Inferior parietal cortex (tissue), 1 donor: ENCODE data around the gene PRDM16.
A peak's percentile ranks its signal among the peaks of the same experiment; 100 is the strongest.

Experiments
- DNase-seq: peaks from one replicate; pipeline ENCODE4 v3.0.0-alpha.2; 2016; ENCODE audit errors: extremely low spot score

PRDM16 gene

DNA sequence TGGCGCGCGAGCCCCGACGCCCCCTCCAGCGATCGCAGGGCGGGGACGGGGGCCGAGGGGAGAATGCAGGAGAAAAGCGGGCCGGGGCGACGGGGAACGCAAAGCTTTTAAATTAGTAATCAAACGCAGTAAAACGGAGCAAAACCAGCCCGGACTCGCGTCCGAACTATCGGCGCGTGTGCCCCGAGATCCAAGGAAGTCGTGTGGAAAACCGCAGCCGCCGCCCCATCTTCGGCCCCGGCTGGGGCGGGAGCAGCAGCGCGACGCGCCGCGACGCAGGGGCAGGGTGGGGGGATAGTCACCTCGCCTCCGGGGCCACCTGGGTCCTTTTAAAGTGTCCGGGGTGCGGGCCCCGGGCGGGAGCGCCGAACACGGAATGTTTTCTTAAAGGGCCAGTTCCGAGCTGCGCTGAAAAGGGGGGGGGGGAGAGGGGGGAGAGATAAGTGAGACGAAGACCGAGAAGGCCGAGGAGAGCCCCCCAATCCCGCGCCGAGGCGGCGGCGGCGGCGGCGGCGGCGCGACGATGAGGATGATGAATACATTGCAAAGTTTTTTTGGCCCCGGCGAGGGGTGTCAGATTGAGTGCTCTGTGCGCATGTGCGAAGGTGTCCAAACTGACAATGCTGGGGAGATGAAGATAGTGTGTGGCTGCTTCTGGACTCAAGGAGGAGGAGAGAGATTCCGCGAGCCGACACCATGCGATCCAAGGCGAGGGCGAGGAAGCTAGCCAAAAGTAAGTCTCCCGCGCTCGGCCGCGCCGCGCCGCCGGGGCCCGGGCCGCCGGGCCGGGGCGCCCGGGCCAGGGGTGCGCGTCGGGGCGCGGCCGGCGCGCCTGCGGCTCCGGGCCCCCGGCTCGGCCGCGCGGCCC, at the start of gene PRDM16:
TSS of gene PRDM16 (plus strand) at position 640 of the 868 bp plus-strand sequence. CDS start at position 697, 57 bp downstream.
- no peak for DNase-seq

DNA sequence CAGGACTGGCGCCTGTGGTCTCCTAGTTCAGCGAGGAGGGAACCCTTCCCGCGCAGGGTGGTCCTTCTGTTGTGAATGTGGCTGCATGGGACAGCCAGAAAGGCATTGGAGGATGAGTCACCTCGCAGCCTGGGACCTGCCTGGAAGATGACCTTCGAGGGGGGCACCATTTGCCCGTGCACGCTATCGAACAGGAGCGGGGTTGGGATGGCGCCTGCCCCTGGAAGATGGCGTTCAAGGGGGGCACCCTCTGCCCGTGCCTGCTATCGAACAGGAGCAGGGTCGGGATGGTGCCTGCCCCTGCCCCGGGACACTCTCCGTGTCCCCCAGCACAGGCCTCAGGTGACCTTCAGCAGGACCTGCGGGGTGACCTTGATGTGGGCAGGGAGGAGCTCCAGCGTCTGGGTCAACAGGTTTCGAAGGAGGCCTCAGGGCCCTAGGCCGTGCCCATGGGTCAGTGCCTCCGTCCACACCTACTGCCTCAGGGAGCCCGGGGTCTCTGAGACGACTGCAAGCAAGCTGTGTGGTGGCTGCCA, 49.4 kb upstream of the PRDM16 start:
- no peak for DNase-seq

DNA sequence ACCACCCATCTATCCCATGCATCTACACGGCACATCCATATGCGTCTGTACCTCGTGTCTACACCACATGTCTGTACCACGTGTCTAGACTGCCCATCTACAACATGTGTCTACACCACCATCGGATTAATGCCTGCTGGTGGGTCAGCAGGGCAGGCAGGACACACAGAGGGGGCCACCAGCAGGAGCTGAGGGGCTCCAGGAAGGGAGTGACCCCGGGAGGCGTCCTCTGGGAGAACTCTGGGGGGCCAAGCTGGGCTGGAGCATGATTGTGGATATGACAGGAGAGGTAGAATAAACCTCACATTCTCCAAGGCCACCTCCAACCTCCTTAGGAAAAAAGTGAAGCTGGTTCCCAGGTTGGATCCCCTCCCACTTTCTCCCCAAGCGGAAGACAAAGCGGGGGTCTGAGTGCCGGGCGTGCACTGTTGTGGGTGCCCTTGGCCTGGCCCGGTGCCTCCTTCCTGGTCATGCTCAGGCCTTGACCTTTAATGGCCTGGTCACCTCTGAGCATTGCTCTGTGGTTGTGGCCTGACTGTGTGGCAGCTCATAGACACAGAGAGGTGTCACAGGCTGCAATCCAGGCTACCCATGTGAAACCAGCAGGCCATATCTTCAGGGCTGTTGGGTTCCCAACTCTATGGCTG, 48.6 kb upstream of the PRDM16 start:
- no peak for DNase-seq

DNA sequence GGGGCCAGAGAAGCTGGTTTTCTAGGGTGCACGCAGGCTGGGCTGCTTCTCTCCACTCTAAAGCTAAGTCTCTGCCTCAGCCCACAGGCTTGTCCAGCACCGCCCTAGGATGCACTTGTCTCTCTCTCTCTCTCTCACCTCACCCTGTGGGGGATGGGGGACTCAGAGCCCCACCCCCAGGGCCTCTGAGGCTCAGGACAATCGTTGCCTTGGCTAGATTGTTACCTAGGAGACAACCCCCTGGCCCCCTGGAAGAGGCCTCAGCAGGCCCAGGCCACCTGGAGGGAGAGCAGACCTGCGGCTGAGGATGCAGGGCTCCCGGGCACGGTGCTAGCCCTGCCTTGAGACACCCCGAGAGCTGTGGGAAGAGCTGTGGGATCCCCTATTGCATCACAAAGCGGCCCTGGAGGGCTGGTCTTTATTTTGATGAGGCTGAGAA, 47.8 kb upstream of the PRDM16 start, which contains the start of gene ACTRT2:
TSS of gene ACTRT2 (plus strand) at position 235 of the 439 bp plus-strand sequence. CDS start 220 bp downstream, outside the sequence.
- no peak for DNase-seq

DNA sequence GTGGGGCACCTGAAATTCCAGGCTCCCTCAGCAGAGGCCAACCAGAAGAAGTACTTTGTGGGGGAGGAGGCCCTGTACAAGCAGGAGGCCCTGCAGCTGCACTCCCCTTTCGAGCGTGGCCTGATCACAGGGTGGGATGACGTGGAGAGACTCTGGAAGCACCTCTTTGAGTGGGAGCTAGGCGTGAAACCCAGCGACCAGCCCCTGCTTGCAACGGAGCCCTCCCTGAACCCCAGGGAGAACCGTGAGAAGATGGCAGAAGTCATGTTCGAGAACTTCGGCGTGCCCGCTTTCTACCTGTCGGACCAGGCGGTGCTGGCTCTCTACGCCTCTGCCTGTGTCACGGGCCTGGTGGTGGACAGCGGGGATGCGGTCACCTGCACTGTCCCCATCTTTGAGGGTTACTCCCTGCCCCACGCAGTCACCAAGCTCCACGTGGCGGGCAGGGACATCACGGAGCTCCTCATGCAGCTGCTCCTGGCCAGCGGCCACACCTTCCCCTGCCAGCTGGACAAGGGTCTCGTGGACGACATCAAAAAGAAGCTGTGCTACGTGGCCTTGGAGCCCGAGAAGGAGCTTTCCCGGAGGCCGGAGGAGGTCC, 47.1 kb upstream of the PRDM16 start:
- DNase-seq = no peak

DNA sequence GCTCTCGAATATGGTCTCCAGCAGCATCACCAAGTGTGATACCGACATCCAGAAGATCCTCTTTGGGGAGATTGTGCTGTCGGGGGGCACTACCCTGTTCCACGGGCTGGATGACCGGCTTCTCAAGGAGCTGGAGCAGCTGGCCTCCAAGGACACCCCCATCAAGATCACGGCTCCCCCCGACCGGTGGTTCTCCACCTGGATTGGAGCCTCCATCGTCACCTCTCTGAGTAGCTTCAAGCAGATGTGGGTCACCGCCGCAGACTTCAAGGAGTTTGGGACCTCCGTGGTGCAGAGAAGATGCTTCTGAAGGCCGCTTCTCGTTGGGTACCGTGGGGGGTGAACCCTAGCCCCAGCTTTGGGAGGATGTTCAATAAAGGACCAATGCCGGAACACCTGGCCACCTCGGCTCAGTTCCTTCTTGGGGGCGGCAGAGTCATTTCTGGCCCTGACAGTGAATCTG, 46.5 kb upstream of the PRDM16 start:
- DNase-seq = no peak

DNA sequence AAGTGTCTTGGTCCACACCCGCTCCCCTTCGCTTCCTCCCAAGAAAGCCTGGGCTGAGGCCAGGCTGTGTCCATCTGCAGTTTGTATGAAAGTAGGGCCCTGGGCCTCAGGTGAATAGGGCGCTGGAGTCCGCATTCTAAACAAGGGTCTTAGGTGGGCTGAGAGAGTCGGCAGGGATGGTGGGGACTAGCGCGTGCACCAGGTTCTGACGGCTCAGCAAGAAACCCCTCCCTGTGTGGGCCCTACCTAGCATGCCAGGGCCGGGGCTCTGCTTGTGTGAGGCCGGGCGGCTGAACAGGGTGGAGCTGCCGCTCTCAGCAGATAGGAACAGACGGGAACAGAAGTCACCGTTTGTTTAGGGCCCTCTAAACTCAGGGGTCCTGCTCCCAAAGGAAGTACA, 46.0 kb upstream of the PRDM16 start:
- DNase-seq = no peak

DNA sequence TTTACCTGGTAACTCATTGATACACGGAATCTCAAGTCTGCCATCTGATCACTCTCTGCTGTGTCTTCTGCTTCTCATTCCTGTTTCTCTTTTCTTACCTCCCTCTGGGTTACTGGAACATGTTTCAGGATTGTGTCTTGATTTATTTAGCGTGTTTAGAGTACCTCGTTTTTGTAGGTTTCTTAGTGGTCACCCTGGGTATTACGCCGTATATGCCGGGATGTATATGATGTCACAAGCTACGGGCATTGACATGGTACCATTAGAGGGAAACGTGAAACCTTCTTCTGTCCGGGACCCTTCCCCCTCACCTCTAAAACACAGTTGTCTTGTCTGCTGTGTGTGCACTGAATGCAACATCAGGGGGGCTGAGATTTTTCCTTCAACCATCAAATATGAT, 45.0 kb upstream of the PRDM16 start:
- no peak for DNase-seq

DNA sequence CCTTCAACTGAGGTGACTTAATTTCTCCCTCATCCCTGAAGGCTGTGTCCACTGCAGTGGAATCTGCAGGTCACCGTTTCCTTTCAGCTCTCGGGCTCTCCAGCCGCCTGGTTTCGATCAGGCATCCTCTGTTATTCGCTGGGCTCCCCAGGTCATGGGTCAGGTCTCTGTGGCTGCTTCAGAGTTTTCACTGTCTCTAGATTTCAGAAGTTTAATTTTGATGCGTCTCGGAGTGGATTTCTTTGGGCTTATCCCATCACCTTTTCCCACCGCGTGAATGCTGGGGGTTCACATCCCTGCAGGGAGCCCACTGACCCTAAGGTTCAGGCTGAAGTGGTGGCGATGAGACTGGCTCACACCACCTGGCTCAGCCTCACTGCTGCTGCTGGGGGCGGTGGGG, 44.4 kb upstream of the PRDM16 start:
- no peak for DNase-seq

DNA sequence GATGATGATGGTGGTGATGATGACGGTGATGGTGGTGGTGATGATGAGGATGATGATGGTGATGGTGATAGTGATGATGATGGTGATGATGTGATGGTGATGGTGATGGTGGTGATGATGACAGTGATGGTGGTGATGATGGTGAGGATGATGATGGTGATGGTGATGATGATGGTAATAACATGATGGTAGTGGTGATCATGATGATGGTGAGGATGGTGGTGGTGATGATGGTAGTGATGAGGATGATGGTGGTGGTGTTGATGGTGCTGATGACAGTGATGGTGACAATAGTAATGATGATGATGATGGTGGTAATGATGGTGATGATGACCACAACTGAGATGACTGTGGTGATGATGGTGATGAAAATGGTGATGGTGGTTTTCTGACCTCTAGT, 42.9 kb upstream of the PRDM16 start:
- DNase-seq = no peak

DNA sequence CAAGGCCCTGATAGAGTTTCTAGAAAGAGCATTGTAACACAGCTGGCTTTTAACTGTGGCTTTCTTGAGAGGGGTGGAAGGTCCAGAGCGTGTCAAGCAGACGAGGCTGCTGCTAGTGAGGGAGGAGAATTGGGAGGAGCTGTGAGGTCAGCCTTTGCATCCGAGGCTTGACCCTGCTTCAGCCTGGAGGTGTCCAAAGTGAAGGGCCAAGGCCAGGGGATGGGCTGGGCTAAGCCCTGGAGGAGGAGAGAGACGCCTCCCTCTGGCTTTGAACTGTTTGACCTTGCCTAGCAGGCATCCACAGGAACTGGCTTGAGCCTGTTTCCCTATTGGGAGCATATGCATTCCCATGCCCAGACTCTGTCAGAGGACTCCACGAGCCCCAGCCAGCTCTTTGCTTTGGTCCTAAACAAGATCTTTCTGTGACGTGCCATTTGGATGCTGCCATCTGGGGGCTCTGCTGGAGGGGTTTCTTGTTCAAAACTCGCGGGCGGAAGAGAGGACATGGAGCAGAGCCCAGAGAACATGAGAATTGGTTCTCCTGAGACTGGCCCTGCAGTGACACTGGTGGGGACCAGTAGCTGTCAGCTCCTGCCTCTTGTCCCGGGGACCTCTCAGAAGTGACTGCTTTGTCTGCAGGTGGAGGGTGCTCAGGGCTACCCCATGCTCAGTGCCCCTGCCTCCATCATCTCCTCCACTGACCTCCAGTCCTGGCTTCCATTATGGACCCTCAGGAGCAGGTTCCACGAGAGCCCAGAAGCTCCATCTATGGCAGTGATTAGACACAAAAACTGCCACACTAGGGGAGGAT, 42.2 kb upstream of the PRDM16 start:
- DNase-seq = no peak

DNA sequence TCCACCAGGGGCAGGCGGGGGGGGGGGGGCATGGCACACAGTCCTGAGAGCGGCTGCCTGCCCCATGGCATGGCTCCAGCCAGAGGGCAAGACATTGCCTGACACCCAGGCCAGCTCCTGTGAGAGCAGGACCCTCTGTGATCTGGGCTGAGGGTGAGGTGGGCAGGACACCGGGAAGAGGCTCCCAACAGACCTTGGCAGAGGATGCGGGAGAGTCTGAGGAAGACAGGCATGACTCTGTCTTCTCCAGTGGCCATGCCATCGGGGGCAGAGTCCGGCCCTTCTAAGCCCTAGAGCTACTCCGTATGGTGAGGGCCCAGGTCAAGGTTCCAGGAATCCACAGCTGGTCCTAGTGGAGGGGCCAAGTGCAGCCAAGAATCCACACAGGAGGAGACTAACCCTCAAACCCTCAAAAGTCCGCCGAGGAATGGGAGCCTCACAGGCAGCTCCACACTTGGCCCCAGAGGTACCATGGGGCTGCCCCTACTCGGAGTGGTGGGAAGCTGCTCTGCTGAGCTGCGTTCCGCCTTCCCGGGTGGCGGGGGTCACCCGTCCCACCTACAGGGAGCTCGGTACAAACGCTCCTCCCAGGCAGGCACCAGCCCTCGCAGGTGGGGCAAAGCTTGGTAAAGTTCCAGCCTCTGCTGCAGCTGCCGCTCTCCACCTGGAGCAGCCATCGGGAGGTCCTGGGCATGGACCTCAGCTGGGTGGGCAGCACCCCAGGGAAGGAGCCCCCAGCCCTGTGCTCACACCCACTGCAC, 41.2 kb upstream of the PRDM16 start:
- DNase-seq = no peak

DNA sequence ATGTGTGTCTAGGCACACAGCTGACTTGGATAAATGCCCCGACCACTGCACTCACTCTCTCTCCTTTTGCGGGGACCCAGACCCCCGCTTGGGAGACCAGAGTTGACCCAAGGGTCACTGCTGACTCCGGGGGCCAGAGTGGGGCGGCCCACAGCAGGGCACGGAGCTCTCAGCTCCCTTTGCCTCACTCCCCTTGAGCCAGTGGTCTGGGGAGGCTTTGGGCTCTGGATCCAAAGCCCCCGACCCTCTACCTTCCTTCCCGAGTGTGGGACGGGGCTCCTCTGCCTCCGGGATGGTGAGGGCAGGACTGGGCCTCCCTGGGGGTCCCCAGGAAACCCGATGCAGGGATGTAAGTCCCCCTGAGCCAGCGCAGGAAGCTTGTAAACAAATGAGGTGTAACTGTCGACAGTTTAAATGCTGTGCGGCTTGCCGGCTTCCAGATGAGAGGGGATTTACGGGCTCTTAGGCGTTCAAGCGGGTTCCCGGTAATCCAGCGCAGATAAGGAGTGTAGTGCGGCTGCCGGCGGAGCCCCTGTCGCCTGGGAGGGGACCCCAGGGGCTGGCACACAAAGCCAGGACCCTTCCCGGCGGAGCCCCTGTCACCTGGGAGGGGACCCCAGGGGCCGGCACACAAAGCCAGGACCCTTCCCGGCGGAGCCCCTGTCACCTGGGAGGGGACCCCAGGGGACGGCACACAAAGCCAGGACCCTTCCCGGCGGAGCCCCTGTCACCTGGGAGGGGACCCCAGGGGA, 40.3 kb upstream of the PRDM16 start:
- DNase-seq = no peak

DNA sequence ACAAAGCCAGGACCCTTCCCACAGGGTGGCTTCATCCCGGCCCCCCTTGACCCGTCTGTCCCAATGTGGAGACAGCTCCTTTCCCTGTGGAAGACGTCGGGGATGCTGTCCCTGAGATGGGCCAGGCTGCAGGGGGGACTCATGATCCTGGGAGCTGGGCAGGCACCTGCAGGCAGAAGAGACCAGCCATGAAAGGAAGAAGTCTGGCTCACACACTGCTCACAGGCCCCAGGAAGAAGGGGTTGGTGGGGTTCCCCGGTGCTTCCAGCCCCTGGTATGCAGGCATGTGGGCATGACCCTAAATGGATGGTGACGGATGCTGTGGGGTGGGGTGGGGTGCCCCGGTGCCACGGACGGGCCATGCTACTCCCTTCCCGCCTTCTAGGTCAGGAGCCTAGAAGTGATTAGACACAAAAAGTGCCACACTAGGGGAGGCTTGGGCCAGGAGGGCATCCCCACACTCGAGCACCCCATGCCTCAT, 39.5 kb upstream of the PRDM16 start:
- DNase-seq = no peak

DNA sequence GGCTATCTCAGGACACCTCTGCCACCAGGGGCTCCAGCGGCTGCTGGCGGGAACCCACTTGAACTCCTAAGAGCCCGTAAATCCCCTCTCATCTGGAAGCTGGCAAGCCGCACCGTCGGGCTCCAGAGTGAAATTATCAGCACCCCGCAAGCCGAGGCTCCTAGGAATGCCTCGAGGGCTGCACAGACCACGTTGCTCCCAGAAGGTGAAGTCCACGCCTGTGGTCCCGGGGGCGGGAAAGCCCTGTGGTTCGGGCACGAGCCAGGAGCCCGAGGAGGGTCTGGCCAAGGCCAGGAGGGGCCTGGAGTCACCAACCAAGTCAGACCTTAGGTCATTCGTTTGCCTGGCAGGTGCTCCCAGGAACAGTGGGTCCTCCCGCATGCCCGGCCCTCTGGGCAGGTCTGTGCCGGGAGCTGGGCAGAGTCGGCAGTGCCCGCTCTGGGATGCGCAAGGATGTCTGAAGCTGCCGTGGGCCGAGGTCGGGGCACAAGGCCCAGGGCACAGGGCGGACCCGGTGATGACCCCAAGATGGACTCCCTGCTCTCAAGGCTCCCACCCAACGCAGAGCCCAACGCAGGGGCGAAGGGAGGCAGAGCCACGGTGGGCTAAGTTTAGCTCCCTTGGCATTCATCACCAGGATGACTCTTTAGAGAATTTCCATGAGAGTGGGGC, 38.9 kb upstream of the PRDM16 start:
- DNase-seq = no peak

DNA sequence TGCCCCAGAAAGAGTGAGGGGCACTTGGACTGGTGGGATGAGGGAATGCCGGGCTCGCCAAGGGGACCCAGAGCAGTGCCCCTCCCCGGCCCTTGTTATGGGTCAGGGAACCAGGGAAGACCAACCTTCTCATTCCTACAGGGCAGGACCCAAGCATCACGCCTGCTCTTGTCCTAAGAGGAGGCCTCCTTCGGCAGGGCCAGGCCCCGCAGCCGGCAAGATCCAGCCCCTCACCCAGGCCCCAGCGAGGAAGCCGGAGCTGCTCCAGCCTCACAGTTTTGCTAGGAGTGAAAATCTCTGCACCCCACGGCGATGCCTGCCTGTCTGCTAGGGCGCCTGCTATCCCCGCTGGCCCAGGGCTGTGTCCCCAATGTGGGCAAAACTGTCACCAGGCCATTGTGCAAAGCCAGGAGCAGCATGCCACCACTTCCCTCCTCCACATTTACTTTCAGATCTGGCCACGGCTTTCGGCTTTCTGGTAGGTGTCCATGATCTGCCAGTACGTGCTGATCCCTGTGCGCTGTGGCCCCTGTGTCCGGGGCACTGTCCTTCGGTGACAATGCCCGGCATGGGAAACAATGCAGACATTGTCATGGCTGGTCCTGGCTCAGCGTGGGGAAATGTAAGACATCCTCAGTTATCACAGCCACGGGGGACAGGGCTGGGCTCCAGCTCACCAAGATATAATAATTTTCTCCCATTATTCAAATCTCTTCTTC, 38.2 kb upstream of the PRDM16 start:
- peak; percentile 69 for DNase-seq

DNA sequence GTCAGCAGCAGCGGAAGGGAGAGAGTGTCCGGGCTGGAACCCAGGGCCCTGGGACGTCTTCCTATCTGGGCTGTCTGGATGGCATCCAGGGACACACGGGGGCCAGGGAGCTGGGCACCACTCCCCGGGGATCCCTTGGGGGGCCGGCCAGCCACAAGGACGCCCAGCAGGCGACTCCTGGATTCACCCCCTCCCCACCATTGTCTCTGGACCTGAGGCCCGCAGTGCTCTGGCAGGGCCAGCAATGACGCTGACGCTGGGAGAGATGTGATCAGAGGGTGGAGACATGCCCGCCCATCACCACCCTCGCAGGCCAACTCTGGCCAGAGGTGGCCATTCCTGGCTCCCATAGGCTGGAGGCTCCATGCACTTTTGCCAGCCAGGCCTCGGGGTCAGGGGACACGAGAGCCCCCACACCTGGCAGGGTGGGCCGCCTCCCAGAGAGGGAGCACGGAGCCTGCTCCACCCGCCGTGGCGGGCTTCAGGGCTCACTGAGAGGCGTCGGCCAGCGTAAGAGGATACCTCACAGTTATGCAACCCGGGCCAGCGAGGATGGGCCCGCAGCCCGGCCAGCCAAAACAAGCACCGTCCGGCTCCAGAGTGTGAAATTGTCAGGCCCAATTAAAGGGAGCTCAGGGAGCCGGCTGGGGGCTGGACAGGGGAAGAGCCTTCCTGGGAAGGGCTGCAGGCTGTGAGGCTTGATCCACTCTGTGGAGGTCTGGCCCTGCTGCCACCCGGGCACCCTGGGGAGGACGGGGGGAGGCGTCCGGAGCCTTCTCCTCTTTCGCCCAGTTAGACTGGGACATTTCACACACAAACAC, 37.4 kb upstream of the PRDM16 start:
- DNase-seq = peak; percentile 12
